Effector CD4-positive, alpha-beta T cell (primary cell): ENCODE results near the gene KLHDC8B.

ENCODE experiments used
- DNase-seq: peaks from one replicate; pipeline ENCODE4 v3.0.0-alpha.2; 2020

KLHDC8B gene

GRCh38 chr3:49161197-49161596 is 10.2 kb upstream of the KLHDC8B start:
- no peak for DNase-seq

- no peak for DNase-seq
Measured at GRCh38 chr3:49161808-49162530, 9.4 kb upstream of the KLHDC8B start.

GRCh38 chr3:49162751-49163419 is 8.5 kb upstream of the KLHDC8B start:
- DNase-seq: no peak

- DNase-seq: no peak
Measured at GRCh38 chr3:49163609-49164008, 7.8 kb upstream of the KLHDC8B start.

GRCh38 chr3:49164983-49165720 is 6.2 kb upstream of the KLHDC8B start:
- DNase-seq: no peak

GRCh38 chr3:49165771-49166751 is 5.3 kb upstream of the KLHDC8B start, which contains the start of gene CCDC71:
Gene CCDC71, minus strand, starts transcription at chr3:49166331. Its CDS starts 2,123 bp downstream, at chr3:49164208.
- DNase-seq: peak; percentile 53

GRCh38 chr3:49166752-49167556 is 4.4 kb upstream of the KLHDC8B start:
- no peak for DNase-seq

- DNase-seq: no peak
Measured at GRCh38 chr3:49170744-49171118, 667 bp upstream of the KLHDC8B start.

GRCh38 chr3:49171775-49172500 is 540 bp downstream of the KLHDC8B start:
- no peak for DNase-seq

- no peak for DNase-seq
Measured at GRCh38 chr3:49172551-49173041, 1.2 kb downstream of the KLHDC8B start.

GRCh38 chr3:49173116-49173791 is 1.9 kb downstream of the KLHDC8B start:
- DNase-seq: no peak

GRCh38 chr3:49173792-49174170 is 2.4 kb downstream of the KLHDC8B start:
- no peak for DNase-seq

- no peak for DNase-seq
Measured at GRCh38 chr3:49174397-49174985, 3.1 kb downstream of the KLHDC8B start.

- no peak for DNase-seq
Measured at GRCh38 chr3:49175530-49175929, 4.1 kb downstream of the KLHDC8B start.

GRCh38 chr3:49177073-49177472 is 5.7 kb downstream of the KLHDC8B start:
- no peak for DNase-seq

GRCh38 chr3:49180116-49180515 is 8.7 kb downstream of the KLHDC8B start:
- DNase-seq: no peak

GRCh38 chr3:49181351-49181750 is 10.0 kb downstream of the KLHDC8B start:
- DNase-seq: no peak

GRCh38 chr3:49182682-49183081 is 11.3 kb downstream of the KLHDC8B start:
- no peak for DNase-seq

- no peak for DNase-seq
Measured at GRCh38 chr3:49183873-49184272, 12.5 kb downstream of the KLHDC8B start.

GRCh38 chr3:49191741-49192140 is 20.3 kb downstream of the KLHDC8B start:
- no peak for DNase-seq
